Measurements from ENCODE around the gene AFDN. TPM values are rescaled to one million over a fixed set of nuclear protein-coding genes. Genes with fewer than 3 reads are reported as not detected.
"Not testable (repeated sequence)": the region's sequence is repeated elsewhere in the genome, so short reads cannot be mapped to it uniquely, and the experiment has no call there.

Gene AFDN
- total RNA-seq, 2 experiments from 2014 or later = 29.9 to 37.7 TPM

GRCh38 chr6:167996424-167997199 lies 169.9 kb downstream of the AFDN start:
- no peaks in the 10 kb centered on the region for H3K9me3 Mint-ChIP-seq
- no peak overlapping the region for H3K27ac Mint-ChIP-seq
- POLR2A ChIA-PET = no interaction called here
- H3K4me3 Mint-ChIP-seq = no peak overlapping the region
- H3K36me3 Mint-ChIP-seq = no peaks in the 10 kb centered on the region
- ATAC-seq (ENCODE audit: low read depth) (no peak), DNase-seq (no peak)
- H3K27me3 Mint-ChIP-seq = no peaks in the 10 kb centered on the region
- H3K4me1 Mint-ChIP-seq = no peaks in the 10 kb centered on the region

GRCh38 chr6:167997642-167998041 lies 170.9 kb downstream of the AFDN start, which contains the start of gene KIF25:
KIF25 (plus strand) TSS chr6:167997671; CDS start chr6:168029586, 31,915 bp downstream.
- H3K9me3 Mint-ChIP-seq = no peaks in the 10 kb centered on the region
- no peaks in the 10 kb centered on the region for H3K27me3 Mint-ChIP-seq
- ATAC-seq (ENCODE audit: low read depth) (no peak), DNase-seq (no peak)
- no peaks in the 10 kb centered on the region for H3K4me1 Mint-ChIP-seq
- H3K36me3 Mint-ChIP-seq = no peaks in the 10 kb centered on the region
- no peak within 1 kb of the TSS for H3K4me3 Mint-ChIP-seq
- H3K27ac Mint-ChIP-seq = no peak within 1 kb of the TSS
- POLR2A ChIA-PET = no interaction called here

GRCh38 chr6:167998215-167998614 lies 171.5 kb downstream of the AFDN start:
- Mint-ChIP-seq H3K4me3 (no peak overlapping the region), H3K27ac (no peak overlapping the region), H3K27me3 (no peaks in the 10 kb centered on the region), H3K36me3 (no peaks in the 10 kb centered on the region), H3K4me1 (no peaks in the 10 kb centered on the region), H3K9me3 (no peaks in the 10 kb centered on the region)
- POLR2A ChIA-PET = no interaction called here
- no peak for DNase-seq
- ATAC-seq (ENCODE audit: low read depth) = no peak

- no peaks in the 10 kb centered on the region for H3K27me3 Mint-ChIP-seq
- H3K36me3 Mint-ChIP-seq = no peaks in the 10 kb centered on the region
- DNase-seq = no peak
- H3K4me3 Mint-ChIP-seq = no peak overlapping the region
- no peaks in the 10 kb centered on the region for H3K4me1 Mint-ChIP-seq
- H3K9me3 Mint-ChIP-seq = no peaks in the 10 kb centered on the region
- ATAC-seq (ENCODE audit: low read depth) = no peak
- no peak overlapping the region for H3K27ac Mint-ChIP-seq
- POLR2A ChIA-PET = no interaction called here
These were observed 173.7 kb downstream of the AFDN start for GRCh38 chr6:168000198-168001028.

- DNase-seq (no peak), ATAC-seq (ENCODE audit: low read depth) (no peak)
- H3K4me3 Mint-ChIP-seq = no peak overlapping the region
- H3K27me3 Mint-ChIP-seq = no peaks in the 10 kb centered on the region
- no peak overlapping the region for H3K27ac Mint-ChIP-seq
- no peaks in the 10 kb centered on the region for H3K4me1 Mint-ChIP-seq
- no peaks in the 10 kb centered on the region for H3K9me3 Mint-ChIP-seq
- POLR2A ChIA-PET = no interaction called here
- no peaks in the 10 kb centered on the region for H3K36me3 Mint-ChIP-seq
These were observed 174.3 kb downstream of the AFDN start for GRCh38 chr6:168001029-168001332.

GRCh38 chr6:168001514-168001913 lies 174.8 kb downstream of the AFDN start:
- POLR2A ChIA-PET; ATAC-seq (ENCODE audit: low read depth): not testable (repeated sequence)

GRCh38 chr6:168002804-168003203 lies 176.1 kb downstream of the AFDN start:
- POLR2A ChIA-PET = no interaction called here
- no peaks in the 10 kb centered on the region for H3K4me1 Mint-ChIP-seq
- no peaks in the 10 kb centered on the region for H3K27me3 Mint-ChIP-seq
- no peaks in the 10 kb centered on the region for H3K9me3 Mint-ChIP-seq
- H3K27ac Mint-ChIP-seq = no peak overlapping the region
- H3K4me3 Mint-ChIP-seq = no peak overlapping the region
- DNase-seq (no peak), ATAC-seq (ENCODE audit: low read depth) (no peak)
- H3K36me3 Mint-ChIP-seq = no peaks in the 10 kb centered on the region

More at GRCh38 chr6:168001514-168001913, 174.8 kb downstream of the AFDN start:
- not testable (repeated sequence) for H3K4me1 Mint-ChIP-seq, H3K27me3 Mint-ChIP-seq, H3K9me3 Mint-ChIP-seq, H3K27ac Mint-ChIP-seq, H3K4me3 Mint-ChIP-seq, DNase-seq, H3K36me3 Mint-ChIP-seq

GRCh38 chr6:168004023-168004422 lies 177.3 kb downstream of the AFDN start:
- Mint-ChIP-seq H3K27me3 (no peaks in the 10 kb centered on the region), H3K4me3 (no peak overlapping the region), H3K36me3 (no peaks in the 10 kb centered on the region), H3K27ac (no peak overlapping the region), H3K4me1 (no peaks in the 10 kb centered on the region), H3K9me3 (no peaks in the 10 kb centered on the region)
- DNase-seq (no peak), ATAC-seq (ENCODE audit: low read depth) (no peak)
- POLR2A ChIA-PET = no interaction called here

- H3K9me3 Mint-ChIP-seq = no peaks in the 10 kb centered on the region
- DNase-seq = no peak
- no peak overlapping the region for H3K27ac Mint-ChIP-seq
- H3K36me3 Mint-ChIP-seq = no peaks in the 10 kb centered on the region
- H3K4me3 Mint-ChIP-seq = no peak overlapping the region
- no peak for ATAC-seq (ENCODE audit: low read depth)
- no peaks in the 10 kb centered on the region for H3K27me3 Mint-ChIP-seq
- POLR2A ChIA-PET = no interaction called here
- no peaks in the 10 kb centered on the region for H3K4me1 Mint-ChIP-seq
These were observed 178.2 kb downstream of the AFDN start for GRCh38 chr6:168004945-168005344.

GRCh38 chr6:168005796-168006195 lies 179.1 kb downstream of the AFDN start:
- POLR2A ChIA-PET = no interaction called here
- H3K36me3 Mint-ChIP-seq = no peaks in the 10 kb centered on the region
- H3K9me3 Mint-ChIP-seq = peaks cover 5% of the 10 kb centered on the region
- no peak for ATAC-seq (ENCODE audit: low read depth)
- H3K4me3 Mint-ChIP-seq = no peak overlapping the region
- no peaks in the 10 kb centered on the region for H3K4me1 Mint-ChIP-seq
- no peaks in the 10 kb centered on the region for H3K27me3 Mint-ChIP-seq
- DNase-seq = no peak
- no peak overlapping the region for H3K27ac Mint-ChIP-seq

GRCh38 chr6:168007592-168008338 lies 181.1 kb downstream of the AFDN start:
- Mint-ChIP-seq H3K9me3 (peaks cover 10% of the 10 kb centered on the region), H3K27me3 (no peaks in the 10 kb centered on the region), H3K36me3 (no peaks in the 10 kb centered on the region), H3K4me1 (no peaks in the 10 kb centered on the region), H3K27ac (no peak overlapping the region), H3K4me3 (no peak overlapping the region)
- DNase-seq = no peak
- POLR2A ChIA-PET = no interaction called here
- no peak for ATAC-seq (ENCODE audit: low read depth)

- H3K4me1 Mint-ChIP-seq = no peaks in the 10 kb centered on the region
- H3K9me3 Mint-ChIP-seq = peaks cover 10% of the 10 kb centered on the region
- H3K27me3 Mint-ChIP-seq = peaks cover 1% of the 10 kb centered on the region
- H3K4me3 Mint-ChIP-seq = no peak overlapping the region
- H3K27ac Mint-ChIP-seq = no peak overlapping the region
- DNase-seq = no peak
- no peak for ATAC-seq (ENCODE audit: low read depth)
- POLR2A ChIA-PET = no interaction called here
- H3K36me3 Mint-ChIP-seq = no peaks in the 10 kb centered on the region
These were observed 182.6 kb downstream of the AFDN start for GRCh38 chr6:168009331-168009730.

- H3K4me3 Mint-ChIP-seq = no peak overlapping the region
- no peak overlapping the region for H3K27ac Mint-ChIP-seq
- H3K27me3 Mint-ChIP-seq = peaks cover 3% of the 10 kb centered on the region
- no peaks in the 10 kb centered on the region for H3K36me3 Mint-ChIP-seq
- H3K4me1 Mint-ChIP-seq = no peaks in the 10 kb centered on the region
- no peak for ATAC-seq (ENCODE audit: low read depth)
- DNase-seq = no peak
- peaks cover 13% of the 10 kb centered on the region for H3K9me3 Mint-ChIP-seq
- POLR2A ChIA-PET = no interaction called here
These were observed 184.6 kb downstream of the AFDN start for GRCh38 chr6:168011291-168011690.
